ENCODE data around the gene RIN3. TPM values are rescaled to one million over a fixed set of nuclear protein-coding genes. Genes with fewer than 3 reads are reported as not detected.

RIN3 gene
- total RNA-seq, 4 donors from 2014 or later, result 4.7 to 7.9 (median 6.6) TPM

GRCh38 chr14:92597906-92598905 lies 84.6 kb downstream of the RIN3 start:
- intact Hi-C loops (cut with DNase I), result no loop called here
- H3K27ac ChIP-seq, result no peak overlapping the region
- DNase-seq, result no peak
- no peaks in the 10 kb centered on the region for H3K9me3 ChIP-seq
- TF ChIP-seq POLR2A (IDR thresholded peaks at IDR 0.05), result no peak
- no peaks in the 10 kb centered on the region for H3K36me3 ChIP-seq
- peaks cover 0 to under 1% of the 10 kb centered on the region in 2 donors for H3K4me1 ChIP-seq
- WGBS, 2 donors, result 73 to 85% methylated on average over 4 of the region's 4 CpGs
- H3K27me3 ChIP-seq, result no peaks in the 10 kb centered on the region
- no peak overlapping the region for H3K4me3 ChIP-seq (replicated peaks in 1 of 3)

GRCh38 chr14:92599811-92600210 lies 86.2 kb downstream of the RIN3 start:
- H3K27me3 ChIP-seq, result no peaks in the 10 kb centered on the region
- intact Hi-C loops (cut with DNase I), result no loop called here
- no peak overlapping the region for H3K27ac ChIP-seq
- H3K4me3 ChIP-seq (replicated peaks in 1 of 3), result no peak overlapping the region
- DNase-seq, result no peak
- H3K4me1 ChIP-seq, result peaks cover 0 to 6% of the 10 kb centered on the region in 2 donors
- WGBS, 2 donors, result 82 to 95% methylated on average over 3 of the region's 3 CpGs
- no peak for TF ChIP-seq POLR2A (IDR thresholded peaks at IDR 0.05)
- no peaks in the 10 kb centered on the region for H3K36me3 ChIP-seq
- H3K9me3 ChIP-seq, result no peaks in the 10 kb centered on the region

GRCh38 chr14:92600318-92601053 lies 86.9 kb downstream of the RIN3 start:
- Histone ChIP-seq H3K27me3 (no peaks in the 10 kb centered on the region), H3K4me3 (replicated peaks in 1 of 3) (no peak overlapping the region), H3K9me3 (no peaks in the 10 kb centered on the region), H3K27ac (no peak overlapping the region), H3K4me1 (peaks cover 0 to 6% of the 10 kb centered on the region in 2 donors), H3K36me3 (no peaks in the 10 kb centered on the region)
- no peak for DNase-seq
- intact Hi-C loops (cut with DNase I), result no loop called here
- no peak for TF ChIP-seq CTCF (IDR thresholded peaks at IDR 0.05)
- no peak for TF ChIP-seq POLR2A (IDR thresholded peaks at IDR 0.05)
- WGBS, 2 donors, result 83 to 85% methylated on average over 12 to 14 of the region's 15 CpGs

- no peak for DNase-seq
- H3K27ac ChIP-seq, result no peak overlapping the region
- no peaks in the 10 kb centered on the region for H3K36me3 ChIP-seq
- intact Hi-C loops (cut with DNase I), result no loop called here
- no peak overlapping the region for H3K4me3 ChIP-seq (replicated peaks in 1 of 3)
- H3K9me3 ChIP-seq, result no peaks in the 10 kb centered on the region
- H3K27me3 ChIP-seq, result no peaks in the 10 kb centered on the region
- 90 to 95% methylated on average over 9 of the region's 9 CpGs for WGBS, 2 donors
- H3K4me1 ChIP-seq, result peaks cover 0 to 6% of the 10 kb centered on the region in 2 donors
- TF ChIP-seq POLR2A (IDR thresholded peaks at IDR 0.05), result no peak
- no peak for TF ChIP-seq CTCF (IDR thresholded peaks at IDR 0.05)
These were observed 87.6 kb downstream of the RIN3 start for GRCh38 chr14:92601131-92601710.

GRCh38 chr14:92601757-92602417 lies 88.3 kb downstream of the RIN3 start:
- Histone ChIP-seq H3K27me3 (no peaks in the 10 kb centered on the region), H3K4me1 (peaks cover 0 to 6% of the 10 kb centered on the region in 2 donors), H3K36me3 (no peaks in the 10 kb centered on the region), H3K9me3 (no peaks in the 10 kb centered on the region), H3K4me3 (replicated peaks in 1 of 3) (no peak overlapping the region), H3K27ac (no peak overlapping the region)
- intact Hi-C loops (cut with DNase I), result no loop called here
- TF ChIP-seq POLR2A (IDR thresholded peaks at IDR 0.05), result no peak
- no peak for TF ChIP-seq CTCF (IDR thresholded peaks at IDR 0.05)
- no peak for DNase-seq
- 76 to 93% methylated on average over 9 to 10 of the region's 10 CpGs for WGBS, 2 donors
